SK-N-SH treated with all-trans-retinoic acid at 6 μM for 48 hours (cell line): ENCODE data around the gene JMJD1C.

Experiments
- ATAC-seq: fragments of 200-7000 bp; cut with Tn5 transposase; 3 replicates; pipeline ENCODE4 v1.9.1; 2020; ENCODE audit warnings: mild to moderate bottlenecking, moderate library complexity
- ARNTL ChIP-seq: fragments of 450-650 bp; formaldehyde crosslinking; IDR thresholded peaks from 2 replicates; pipeline ENCODE4 v1.5.0; 2020; ENCODE audit warnings: low read depth, mild to moderate bottlenecking, moderate library complexity, borderline replicate concordance
- CSDC2 ChIP-seq: fragments of 250-450 bp; sonication (Bioruptor Pico); IDR thresholded peaks from 2 replicates; pipeline ENCODE4 v1.5.0; 2020; ENCODE audit warnings: mild to moderate bottlenecking, moderate library complexity
- ESRRG ChIP-seq: fragments of 250-450 bp; sonication (Bioruptor Pico); IDR thresholded peaks from 2 replicates; pipeline ENCODE4 v1.6.1; 2021; ENCODE audit warnings: mild to moderate bottlenecking
- GLIS3 ChIP-seq: fragments of 250-450 bp; sonication (Bioruptor Pico); IDR thresholded peaks from 2 replicates; pipeline ENCODE4 v1.5.0; 2020; ENCODE audit warnings: mild to moderate bottlenecking, moderate library complexity
- ISL1 ChIP-seq: fragments of 250-450 bp; sonication (Bioruptor Pico); IDR thresholded peaks from 2 replicates; pipeline ENCODE4 v2.1.2; 2022; ENCODE audit warnings: mild to moderate bottlenecking, moderate library complexity
- PPARA ChIP-seq: fragments of 250-450 bp; sonication (Bioruptor Pico); IDR thresholded peaks from 2 replicates; pipeline ENCODE4 v1.5.0; 2020; ENCODE audit warnings: mild to moderate bottlenecking, borderline replicate concordance
- SNAI2 ChIP-seq: fragments of 250-450 bp; sonication (Bioruptor Pico); IDR thresholded peaks from 2 replicates; pipeline ENCODE4 v1.5.0; 2020; ENCODE audit warnings: mild to moderate bottlenecking, moderate library complexity
- TCF4 ChIP-seq: fragments of 250-450 bp; sonication (Bioruptor Pico); IDR thresholded peaks from 2 replicates; pipeline ENCODE4 v1.8.0; 2021; ENCODE audit warnings: mild to moderate bottlenecking, moderate library complexity, borderline replicate concordance
- TOX ChIP-seq: fragments of 250-450 bp; sonication (Bioruptor Pico); IDR thresholded peaks from 2 replicates; pipeline ENCODE4 v1.8.0; 2021; ENCODE audit warnings: mild to moderate bottlenecking, moderate library complexity, borderline replicate concordance
- ZC3H10 ChIP-seq: fragments of 250-450 bp; sonication (Bioruptor Pico); IDR thresholded peaks from 2 replicates; pipeline ENCODE4 v1.5.1; 2021; ENCODE audit warnings: mild to moderate bottlenecking, moderate library complexity
- ZFP3 ChIP-seq: fragments of 250-450 bp; sonication (Bioruptor Pico); IDR thresholded peaks from 2 replicates; pipeline ENCODE4 v1.5.0; 2020; ENCODE audit warnings: mild to moderate bottlenecking, moderate library complexity
- ZFP30 ChIP-seq: fragments of 450-650 bp; formaldehyde crosslinking; IDR thresholded peaks from 2 replicates; pipeline ENCODE4 v1.5.0; 2022; ENCODE audit warnings: mild to moderate bottlenecking, moderate library complexity
- ZNF565 ChIP-seq: fragments of 450-650 bp; formaldehyde crosslinking; conservative IDR thresholded peaks from 2 replicates; pipeline ENCODE4 v1.5.0; 2020; ENCODE audit warnings: low read depth, mild to moderate bottlenecking, moderate library complexity
- ZNF70 ChIP-seq: fragments of 450-650 bp; formaldehyde crosslinking; IDR thresholded peaks from 2 replicates; pipeline ENCODE4 v1.5.0; 2020; ENCODE audit warnings: mild to moderate bottlenecking, moderate library complexity
- ZNF8 ChIP-seq: fragments of 450-650 bp; formaldehyde crosslinking; IDR thresholded peaks from 2 replicates; pipeline ENCODE4 v1.5.0; 2020; ENCODE audit warnings: mild to moderate bottlenecking, moderate library complexity
- TF ChIP-seq, protein P1 (sequence below): fragments of 250-450 bp; sonication (Bioruptor Pico); IDR thresholded peaks from 2 replicates; pipeline ENCODE4 v1.5.1; 2021; ENCODE audit warnings: mild to moderate bottlenecking, moderate library complexity
- TF ChIP-seq, protein P2 (sequence below): fragments of 250-450 bp; sonication (Bioruptor Pico); IDR thresholded peaks from 2 replicates; pipeline ENCODE4 v1.5.1; 2020; ENCODE audit warnings: low read depth, mild to moderate bottlenecking, moderate library complexity
- TF ChIP-seq, protein P3 (sequence below): fragments of 250-450 bp; sonication (Bioruptor Pico); IDR thresholded peaks from 2 replicates; pipeline ENCODE4 v1.8.0; 2020; ENCODE audit warnings: mild to moderate bottlenecking, moderate library complexity, borderline replicate concordance
- TF ChIP-seq, protein P4 (sequence below): fragments of 250-450 bp; sonication (Bioruptor Pico); IDR thresholded peaks from 2 replicates; pipeline ENCODE4 v1.5.0; 2020; ENCODE audit warnings: mild to moderate bottlenecking, moderate library complexity
- TF ChIP-seq, protein P5 (sequence below): fragments of 250-450 bp; sonication (Bioruptor Pico); IDR thresholded peaks from 2 replicates; pipeline ENCODE4 v1.8.0; 2021; ENCODE audit warnings: low read depth, mild to moderate bottlenecking, moderate library complexity, borderline replicate concordance

The JMJD1C gene

DNA sequence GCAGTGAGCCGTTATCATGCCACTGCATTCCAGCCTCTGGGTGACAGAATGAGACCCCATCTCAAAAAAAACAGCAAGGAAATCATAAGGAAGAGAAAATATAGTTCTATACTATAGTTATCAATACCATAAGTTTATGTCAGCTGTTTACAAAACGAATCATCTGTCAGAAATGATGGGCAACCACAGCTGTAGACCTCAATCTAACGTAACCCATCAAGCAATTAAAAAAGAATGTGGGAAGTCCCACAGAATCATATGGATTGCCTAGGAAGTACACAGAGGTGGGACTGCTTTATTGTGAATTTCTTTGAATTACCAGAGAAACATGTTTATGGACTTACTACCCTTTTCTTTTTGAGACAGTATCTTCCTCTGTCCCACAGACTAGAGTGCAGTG lies 325.7 kb downstream of the JMJD1C start:
- TF ChIP-seq GLIS3 (no peak), ZNF565 (no peak)
- ATAC-seq: no peak

DNA sequence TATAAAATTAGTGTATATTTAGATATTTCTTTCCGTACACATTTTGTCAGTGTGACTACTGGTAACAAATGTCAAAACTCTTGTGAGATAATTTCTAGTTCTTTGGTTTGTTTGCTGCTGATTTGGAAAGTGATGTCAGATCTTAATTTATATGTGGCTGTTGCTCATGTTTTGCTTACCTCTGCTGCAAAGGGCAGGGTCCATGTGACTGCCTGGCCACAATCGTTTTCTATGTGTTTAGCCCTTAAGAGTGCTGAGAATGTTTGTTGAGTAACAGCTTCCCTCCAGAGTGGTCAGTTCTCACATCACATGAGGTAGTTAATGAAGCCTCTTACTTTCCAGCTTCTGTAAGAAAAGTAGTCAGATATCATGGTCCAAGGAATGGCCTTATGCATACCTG lies 328.5 kb downstream of the JMJD1C start:
- TF ChIP-seq ZNF8 (CRISPR knock-in tag): no peak
- no peak for TF ChIP-seq ARNTL (CRISPR knock-in tag)
- no peak for TF ChIP-seq SNAI2 (CRISPR knock-in tag)
- TF ChIP-seq, all 23 proteins: peak for 0
- no peak for ATAC-seq

DNA sequence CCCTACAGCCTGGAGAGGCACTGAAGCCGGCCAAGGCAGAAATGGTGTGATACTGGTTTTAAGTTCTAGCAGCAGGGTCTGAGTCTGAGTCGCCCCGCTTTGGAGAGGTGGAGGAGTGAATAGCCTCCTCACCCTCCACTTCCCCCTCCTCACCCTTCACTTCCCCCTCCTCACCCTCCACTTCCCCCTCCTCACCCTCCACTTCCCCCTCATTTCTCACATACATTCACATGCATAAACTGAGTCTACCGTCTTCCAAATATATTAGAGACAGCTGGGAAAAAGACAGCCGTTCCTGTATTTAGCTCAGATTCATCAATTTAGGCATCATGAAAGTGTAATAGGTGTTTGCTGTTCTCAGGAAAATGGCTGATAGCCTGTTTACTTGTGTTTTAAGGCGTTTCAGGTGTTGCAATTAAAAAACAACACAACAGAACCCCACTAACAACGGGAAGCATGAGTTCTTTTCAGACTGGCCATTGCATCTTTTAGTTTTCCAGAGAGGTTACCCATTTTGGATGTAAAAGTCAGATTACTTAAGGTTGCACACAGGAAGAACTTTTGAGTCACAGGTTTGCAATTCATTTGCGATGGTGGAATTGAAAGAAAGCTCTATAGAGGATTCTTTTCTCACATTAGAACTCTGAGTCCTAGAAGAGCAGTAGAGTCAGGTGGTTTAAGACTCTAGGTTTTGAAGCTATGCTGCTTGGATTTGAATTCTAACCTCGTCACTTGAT lies 331.8 kb downstream of the JMJD1C start:
- TF ChIP-seq CSDC2 (CRISPR knock-in tag) (no peak), ZNF565 (no peak), SNAI2 (CRISPR knock-in tag) (no peak), ZNF8 (CRISPR knock-in tag) (no peak), ZFP30 (CRISPR knock-in tag) (no peak), ZNF70 (CRISPR knock-in tag) (no peak), GLIS3 (no peak)

DNA sequence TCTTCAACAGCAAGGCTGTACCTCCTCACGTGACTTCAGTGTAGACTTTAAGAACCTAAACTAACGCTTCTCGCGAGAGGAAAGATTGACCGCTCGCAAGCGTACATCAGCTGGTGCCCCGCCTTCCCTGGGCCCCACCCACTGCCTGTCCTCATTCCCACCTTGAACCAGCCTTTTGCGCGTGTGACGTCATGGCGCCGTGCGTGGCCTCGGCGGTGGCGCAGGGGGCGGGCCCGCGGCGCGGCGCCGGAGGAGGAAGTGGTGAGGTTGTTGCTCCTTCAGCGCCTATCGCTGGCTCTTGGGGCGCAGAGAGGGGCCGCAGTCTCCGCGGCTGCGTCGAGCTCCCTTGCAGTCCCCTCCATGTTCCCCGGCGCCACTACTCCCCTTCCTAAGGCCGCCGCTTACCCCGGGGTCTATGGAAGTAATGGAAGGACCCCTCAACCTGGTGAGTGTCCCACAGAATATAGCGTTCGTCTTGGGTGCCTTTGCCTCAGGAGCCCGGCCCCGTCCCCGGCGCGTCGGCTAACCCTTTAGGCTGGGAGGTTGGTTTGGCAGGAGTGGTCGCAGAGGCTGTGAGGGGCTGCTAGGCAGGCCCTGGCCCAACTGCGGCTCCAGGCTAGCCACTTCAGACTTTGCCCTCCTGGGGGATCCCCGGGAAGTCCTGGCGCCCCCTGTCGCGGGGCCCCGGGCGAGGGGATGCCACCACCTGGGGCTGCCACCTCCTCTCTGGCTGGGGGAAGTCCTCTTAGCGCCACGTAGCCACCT lies 332.5 kb downstream of the JMJD1C start, which contains the start of gene NRBF2:
TSS of gene NRBF2 (plus strand) at position 273 of the 765 bp plus-strand sequence. CDS start at position 416, 143 bp downstream.
- peak; percentile 98 for ATAC-seq

More for the DNA sequence above, 331.8 kb downstream of the JMJD1C start:
- no peak for ATAC-seq

DNA sequence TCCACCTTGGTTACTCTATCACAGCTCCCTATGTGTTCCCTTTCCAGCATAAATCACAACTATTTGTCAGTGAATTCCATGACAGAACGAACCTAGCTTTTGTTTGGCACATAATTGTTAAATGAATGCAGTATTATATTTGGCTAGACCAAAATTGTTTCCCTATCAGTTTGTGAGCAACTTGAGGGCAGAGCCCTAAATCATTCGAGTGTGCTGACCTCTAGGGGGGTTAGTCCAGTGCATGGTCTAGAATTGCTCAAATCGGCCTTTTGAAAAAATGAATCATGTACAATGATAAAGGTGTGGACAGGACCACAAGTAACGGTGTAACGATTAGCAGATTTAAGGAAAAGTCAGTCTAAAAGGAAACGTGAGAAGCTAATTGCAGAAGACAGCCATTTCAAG lies 333.1 kb downstream of the JMJD1C start:
- peak; percentile 1; the same call in 1 of the 3 replicates for ATAC-seq

More for the DNA sequence above, 332.5 kb downstream of the JMJD1C start, which contains the start of gene NRBF2:
- TF ChIP-seq, protein P1, sequence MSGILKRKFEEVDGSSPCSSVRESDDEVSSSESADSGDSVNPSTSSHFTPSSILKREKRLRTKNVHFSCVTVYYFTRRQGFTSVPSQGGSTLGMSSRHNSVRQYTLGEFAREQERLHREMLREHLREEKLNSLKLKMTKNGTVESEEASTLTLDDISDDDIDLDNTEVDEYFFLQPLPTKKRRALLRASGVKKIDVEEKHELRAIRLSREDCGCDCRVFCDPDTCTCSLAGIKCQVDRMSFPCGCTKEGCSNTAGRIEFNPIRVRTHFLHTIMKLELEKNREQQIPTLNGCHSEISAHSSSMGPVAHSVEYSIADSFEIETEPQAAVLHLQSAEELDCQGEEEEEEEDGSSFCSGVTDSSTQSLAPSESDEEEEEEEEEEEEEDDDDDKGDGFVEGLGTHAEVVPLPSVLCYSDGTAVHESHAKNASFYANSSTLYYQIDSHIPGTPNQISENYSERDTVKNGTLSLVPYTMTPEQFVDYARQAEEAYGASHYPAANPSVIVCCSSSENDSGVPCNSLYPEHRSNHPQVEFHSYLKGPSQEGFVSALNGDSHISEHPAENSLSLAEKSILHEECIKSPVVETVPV (CRISPR knock-in tag): no peak
- TF ChIP-seq ISL1: no peak
- TF ChIP-seq ZNF70 (CRISPR knock-in tag): no peak
- no peak for TF ChIP-seq ZFP3 (CRISPR knock-in tag)
- no peak for TF ChIP-seq ZNF8 (CRISPR knock-in tag)

More for the DNA sequence above, 333.1 kb downstream of the JMJD1C start:
- peak; percentile 31; the same call in 1 of the 2 replicates for TF ChIP-seq ZFP30 (CRISPR knock-in tag)
- TF ChIP-seq PPARA (CRISPR knock-in tag): no peak
- TF ChIP-seq ZC3H10 (CRISPR knock-in tag): no peak
- no peak for TF ChIP-seq TOX (CRISPR knock-in tag)
- TF ChIP-seq, protein P2, sequence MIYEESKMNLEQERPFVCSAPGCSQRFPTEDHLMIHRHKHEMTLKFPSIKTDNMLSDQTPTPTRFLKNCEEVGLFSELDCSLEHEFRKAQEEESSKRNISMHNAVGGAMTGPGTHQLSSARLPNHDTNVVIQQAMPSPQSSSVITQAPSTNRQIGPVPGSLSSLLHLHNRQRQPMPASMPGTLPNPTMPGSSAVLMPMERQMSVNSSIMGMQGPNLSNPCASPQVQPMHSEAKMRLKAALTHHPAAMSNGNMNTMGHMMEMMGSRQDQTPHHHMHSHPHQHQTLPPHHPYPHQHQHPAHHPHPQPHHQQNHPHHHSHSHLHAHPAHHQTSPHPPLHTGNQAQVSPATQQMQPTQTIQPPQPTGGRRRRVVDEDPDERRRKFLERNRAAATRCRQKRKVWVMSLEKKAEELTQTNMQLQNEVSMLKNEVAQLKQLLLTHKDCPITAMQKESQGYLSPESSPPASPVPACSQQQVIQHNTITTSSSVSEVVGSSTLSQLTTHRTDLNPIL: no peak
- TF ChIP-seq ESRRG (CRISPR knock-in tag): no peak
- no peak for TF ChIP-seq ZNF8 (CRISPR knock-in tag)
- TF ChIP-seq, protein P3, sequence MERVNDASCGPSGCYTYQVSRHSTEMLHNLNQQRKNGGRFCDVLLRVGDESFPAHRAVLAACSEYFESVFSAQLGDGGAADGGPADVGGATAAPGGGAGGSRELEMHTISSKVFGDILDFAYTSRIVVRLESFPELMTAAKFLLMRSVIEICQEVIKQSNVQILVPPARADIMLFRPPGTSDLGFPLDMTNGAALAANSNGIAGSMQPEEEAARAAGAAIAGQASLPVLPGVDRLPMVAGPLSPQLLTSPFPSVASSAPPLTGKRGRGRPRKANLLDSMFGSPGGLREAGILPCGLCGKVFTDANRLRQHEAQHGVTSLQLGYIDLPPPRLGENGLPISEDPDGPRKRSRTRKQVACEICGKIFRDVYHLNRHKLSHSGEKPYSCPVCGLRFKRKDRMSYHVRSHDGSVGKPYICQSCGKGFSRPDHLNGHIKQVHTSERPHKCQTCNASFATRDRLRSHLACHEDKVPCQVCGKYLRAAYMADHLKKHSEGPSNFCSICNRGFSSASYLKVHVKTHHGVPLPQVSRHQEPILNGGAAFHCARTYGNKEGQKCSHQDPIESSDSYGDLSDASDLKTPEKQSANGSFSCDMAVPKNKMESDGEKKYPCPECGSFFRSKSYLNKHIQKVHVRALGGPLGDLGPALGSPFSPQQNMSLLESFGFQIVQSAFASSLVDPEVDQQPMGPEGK (CRISPR knock-in tag): no peak
- no peak for TF ChIP-seq ARNTL (CRISPR knock-in tag)
- TF ChIP-seq TCF4: no peak
- TF ChIP-seq SNAI2 (CRISPR knock-in tag): 0 out of 2 replicates have a peak, but pooled peaks have one; percentile 75
- TF ChIP-seq, protein P4, sequence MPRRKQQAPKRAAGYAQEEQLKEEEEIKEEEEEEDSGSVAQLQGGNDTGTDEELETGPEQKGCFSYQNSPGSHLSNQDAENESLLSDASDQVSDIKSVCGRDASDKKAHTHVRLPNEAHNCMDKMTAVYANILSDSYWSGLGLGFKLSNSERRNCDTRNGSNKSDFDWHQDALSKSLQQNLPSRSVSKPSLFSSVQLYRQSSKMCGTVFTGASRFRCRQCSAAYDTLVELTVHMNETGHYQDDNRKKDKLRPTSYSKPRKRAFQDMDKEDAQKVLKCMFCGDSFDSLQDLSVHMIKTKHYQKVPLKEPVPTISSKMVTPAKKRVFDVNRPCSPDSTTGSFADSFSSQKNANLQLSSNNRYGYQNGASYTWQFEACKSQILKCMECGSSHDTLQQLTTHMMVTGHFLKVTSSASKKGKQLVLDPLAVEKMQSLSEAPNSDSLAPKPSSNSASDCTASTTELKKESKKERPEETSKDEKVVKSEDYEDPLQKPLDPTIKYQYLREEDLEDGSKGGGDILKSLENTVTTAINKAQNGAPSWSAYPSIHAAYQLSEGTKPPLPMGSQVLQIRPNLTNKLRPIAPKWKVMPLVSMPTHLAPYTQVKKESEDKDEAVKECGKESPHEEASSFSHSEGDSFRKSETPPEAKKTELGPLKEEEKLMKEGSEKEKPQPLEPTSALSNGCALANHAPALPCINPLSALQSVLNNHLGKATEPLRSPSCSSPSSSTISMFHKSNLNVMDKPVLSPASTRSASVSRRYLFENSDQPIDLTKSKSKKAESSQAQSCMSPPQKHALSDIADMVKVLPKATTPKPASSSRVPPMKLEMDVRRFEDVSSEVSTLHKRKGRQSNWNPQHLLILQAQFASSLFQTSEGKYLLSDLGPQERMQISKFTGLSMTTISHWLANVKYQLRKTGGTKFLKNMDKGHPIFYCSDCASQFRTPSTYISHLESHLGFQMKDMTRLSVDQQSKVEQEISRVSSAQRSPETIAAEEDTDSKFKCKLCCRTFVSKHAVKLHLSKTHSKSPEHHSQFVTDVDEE (CRISPR knock-in tag): 0 out of 2 replicates have a peak, but pooled peaks have one; percentile 52
- TF ChIP-seq, protein P5, sequence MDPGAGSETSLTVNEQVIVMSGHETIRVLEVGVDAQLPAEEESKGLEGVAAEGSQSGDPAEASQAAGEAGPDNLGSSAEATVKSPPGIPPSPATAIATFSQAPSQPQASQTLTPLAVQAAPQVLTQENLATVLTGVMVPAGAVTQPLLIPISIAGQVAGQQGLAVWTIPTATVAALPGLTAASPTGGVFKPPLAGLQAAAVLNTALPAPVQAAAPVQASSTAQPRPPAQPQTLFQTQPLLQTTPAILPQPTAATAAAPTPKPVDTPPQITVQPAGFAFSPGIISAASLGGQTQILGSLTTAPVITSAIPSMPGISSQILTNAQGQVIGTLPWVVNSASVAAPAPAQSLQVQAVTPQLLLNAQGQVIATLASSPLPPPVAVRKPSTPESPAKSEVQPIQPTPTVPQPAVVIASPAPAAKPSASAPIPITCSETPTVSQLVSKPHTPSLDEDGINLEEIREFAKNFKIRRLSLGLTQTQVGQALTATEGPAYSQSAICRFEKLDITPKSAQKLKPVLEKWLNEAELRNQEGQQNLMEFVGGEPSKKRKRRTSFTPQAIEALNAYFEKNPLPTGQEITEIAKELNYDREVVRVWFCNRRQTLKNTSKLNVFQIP (CRISPR knock-in tag): 0 out of 2 replicates have a peak, but pooled peaks have one; percentile 10
- TF ChIP-seq GLIS3: no peak
- 0 out of 2 replicates have a peak, but pooled peaks have one; percentile 65 for TF ChIP-seq CSDC2 (CRISPR knock-in tag)
